ENCODE measurements around the gene SMIM36.
"Not testable (repeated sequence)": the region's sequence is repeated elsewhere in the genome, so short reads cannot be mapped to it uniquely, and the experiment has no call there.

Gene SMIM36

GRCh38 chr17:55501626-55502025 lies 9.6 kb downstream of the SMIM36 start:
- not testable (repeated sequence) for DNase-seq (ENCODE audit: low spot score)

- no peak for DNase-seq (ENCODE audit: low spot score)
These were observed 11.1 kb downstream of the SMIM36 start for GRCh38 chr17:55500103-55500502.

- peak; percentile 4 for DNase-seq (ENCODE audit: low spot score)
These were observed 15.0 kb downstream of the SMIM36 start for GRCh38 chr17:55496094-55496881.

GRCh38 chr17:55495239-55495638 lies 16.0 kb downstream of the SMIM36 start:
- no peak for DNase-seq (ENCODE audit: low spot score)

- peak; percentile 24 for DNase-seq (ENCODE audit: low spot score)
These were observed 18.4 kb downstream of the SMIM36 start for GRCh38 chr17:55492781-55493341.

GRCh38 chr17:55490376-55490775 lies 20.9 kb downstream of the SMIM36 start:
- DNase-seq (ENCODE audit: low spot score) = peak; percentile 30

- peak; percentile 25 for DNase-seq (ENCODE audit: low spot score)
These were observed 23.4 kb downstream of the SMIM36 start for GRCh38 chr17:55487695-55488432.

GRCh38 chr17:55484575-55484974 lies 26.7 kb downstream of the SMIM36 start:
- DNase-seq (ENCODE audit: low spot score) = no peak

- DNase-seq (ENCODE audit: low spot score) = no peak
These were observed 28.5 kb downstream of the SMIM36 start for GRCh38 chr17:55482591-55483389.

GRCh38 chr17:55480631-55481315 lies 30.5 kb downstream of the SMIM36 start:
- no peak for DNase-seq (ENCODE audit: low spot score)

GRCh38 chr17:55479903-55480302 lies 31.3 kb downstream of the SMIM36 start:
- DNase-seq (ENCODE audit: low spot score) = no peak

GRCh38 chr17:55478971-55479370 lies 32.3 kb downstream of the SMIM36 start:
- DNase-seq (ENCODE audit: low spot score) = no peak

- peak; percentile 43 for DNase-seq (ENCODE audit: low spot score)
These were observed 44.6 kb downstream of the SMIM36 start for GRCh38 chr17:55466671-55467070.

GRCh38 chr17:55465771-55466170 lies 45.5 kb downstream of the SMIM36 start:
- DNase-seq (ENCODE audit: low spot score) = not testable (repeated sequence)

- DNase-seq (ENCODE audit: low spot score) = no peak
These were observed 47.7 kb downstream of the SMIM36 start for GRCh38 chr17:55463600-55463999.

- no peak for DNase-seq (ENCODE audit: low spot score)
These were observed 48.5 kb downstream of the SMIM36 start for GRCh38 chr17:55462711-55463110.

GRCh38 chr17:55462234-55462633 lies 49.0 kb downstream of the SMIM36 start:
- DNase-seq (ENCODE audit: low spot score) = no peak

GRCh38 chr17:55458978-55459377 lies 52.3 kb downstream of the SMIM36 start:
- no peak for DNase-seq (ENCODE audit: low spot score)

- no peak for DNase-seq (ENCODE audit: low spot score)
These were observed 52.9 kb downstream of the SMIM36 start for GRCh38 chr17:55458287-55458900.

GRCh38 chr17:55456307-55457240 lies 54.7 kb downstream of the SMIM36 start:
- DNase-seq (ENCODE audit: low spot score) = no peak

Measured in Ammon's horn (tissue), 1 donor.